DMS79 treated with DMSO at 0.1 percent for 48 hours (cell line): ENCODE data around the gene HSD17B10.
"Not testable (repeated sequence)": the region's sequence is repeated elsewhere in the genome, so short reads cannot be mapped to it uniquely, and the experiment has no call there.

ENCODE experiments used
- DNase-seq: peaks from one replicate; lab custom pipeline; 2025; lab: John Stamatoyannopoulos, UW

HSD17B10 gene

GRCh38 chrX:53433651-53434639, at the start of gene HSD17B10:
Gene HSD17B10, minus strand, starts transcription at chrX:53434370. Its CDS starts 25 bp downstream, at chrX:53434345.
- DNase-seq = peak; percentile 74

GRCh38 chrX:53483416-53483815, 49.2 kb upstream of the HSD17B10 start:
- no peak for DNase-seq

- peak; percentile 32 for DNase-seq
These were observed 47.8 kb upstream of the HSD17B10 start for GRCh38 chrX:53481816-53482465.

- no peak for DNase-seq
These were observed 46.9 kb upstream of the HSD17B10 start for GRCh38 chrX:53481093-53481492.

- no peak for DNase-seq
These were observed 45.1 kb upstream of the HSD17B10 start for GRCh38 chrX:53479301-53479700.

- DNase-seq = no peak
These were observed 42.2 kb upstream of the HSD17B10 start for GRCh38 chrX:53476371-53476770.

- DNase-seq = no peak
These were observed 40.5 kb upstream of the HSD17B10 start for GRCh38 chrX:53474707-53475106.

GRCh38 chrX:53471346-53471745, 37.2 kb upstream of the HSD17B10 start:
- no peak for DNase-seq

GRCh38 chrX:53468659-53469058, 34.5 kb upstream of the HSD17B10 start:
- DNase-seq = not testable (repeated sequence)

GRCh38 chrX:53458082-53458481, 23.9 kb upstream of the HSD17B10 start:
- no peak for DNase-seq

GRCh38 chrX:53456254-53456653, 22.1 kb upstream of the HSD17B10 start:
- DNase-seq = no peak

GRCh38 chrX:53452812-53453211, 18.6 kb upstream of the HSD17B10 start:
- no peak for DNase-seq

GRCh38 chrX:53449632-53450031, 15.5 kb upstream of the HSD17B10 start:
- no peak for DNase-seq

GRCh38 chrX:53447441-53447840, 13.3 kb upstream of the HSD17B10 start:
- DNase-seq = no peak

- no peak for DNase-seq
These were observed 11.8 kb upstream of the HSD17B10 start for GRCh38 chrX:53445977-53446376.

- DNase-seq = no peak
These were observed 8.1 kb upstream of the HSD17B10 start for GRCh38 chrX:53442322-53442631.

- DNase-seq = peak; percentile 63
These were observed 7.6 kb upstream of the HSD17B10 start for GRCh38 chrX:53441531-53442321.

GRCh38 chrX:53440621-53441517, 6.7 kb upstream of the HSD17B10 start:
- peak; percentile 29 for DNase-seq

GRCh38 chrX:53440101-53440500, 5.9 kb upstream of the HSD17B10 start:
- DNase-seq = no peak

GRCh38 chrX:53438832-53439230, 4.7 kb upstream of the HSD17B10 start:
- DNase-seq = no peak

- peak; percentile 30 for DNase-seq
These were observed 4.1 kb upstream of the HSD17B10 start for GRCh38 chrX:53438174-53438831.
